ENCODE results near the gene REN.
A peak's percentile ranks its signal among the peaks of the same experiment; 100 is the strongest.

Gene REN

DNA sequence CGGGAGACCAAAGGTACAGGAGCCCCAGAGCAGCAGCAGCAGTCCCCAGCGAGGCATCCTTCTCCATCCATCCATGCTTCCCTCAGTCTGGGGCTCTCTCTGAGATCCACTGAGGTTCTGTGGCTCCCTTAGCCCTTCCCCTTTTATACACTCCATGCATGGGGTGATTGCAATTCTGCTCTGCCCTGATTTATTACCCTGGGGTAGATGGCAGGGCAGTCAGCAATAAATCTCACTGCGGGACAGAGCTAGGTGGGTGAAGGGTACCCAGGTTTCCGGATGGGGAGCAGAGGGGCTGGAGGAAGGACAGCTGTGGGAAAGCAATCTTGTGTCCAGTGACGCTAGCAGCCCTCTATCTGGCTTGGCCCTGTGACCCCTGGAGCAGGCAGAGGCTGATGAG, at the start of gene REN:
REN (minus strand) TSS at position 119 of the 400 bp plus-strand sequence; CDS start at position 75, 44 bp downstream.
- no peak for DNase-seq (ENCODE audit: low spot score)

DNA sequence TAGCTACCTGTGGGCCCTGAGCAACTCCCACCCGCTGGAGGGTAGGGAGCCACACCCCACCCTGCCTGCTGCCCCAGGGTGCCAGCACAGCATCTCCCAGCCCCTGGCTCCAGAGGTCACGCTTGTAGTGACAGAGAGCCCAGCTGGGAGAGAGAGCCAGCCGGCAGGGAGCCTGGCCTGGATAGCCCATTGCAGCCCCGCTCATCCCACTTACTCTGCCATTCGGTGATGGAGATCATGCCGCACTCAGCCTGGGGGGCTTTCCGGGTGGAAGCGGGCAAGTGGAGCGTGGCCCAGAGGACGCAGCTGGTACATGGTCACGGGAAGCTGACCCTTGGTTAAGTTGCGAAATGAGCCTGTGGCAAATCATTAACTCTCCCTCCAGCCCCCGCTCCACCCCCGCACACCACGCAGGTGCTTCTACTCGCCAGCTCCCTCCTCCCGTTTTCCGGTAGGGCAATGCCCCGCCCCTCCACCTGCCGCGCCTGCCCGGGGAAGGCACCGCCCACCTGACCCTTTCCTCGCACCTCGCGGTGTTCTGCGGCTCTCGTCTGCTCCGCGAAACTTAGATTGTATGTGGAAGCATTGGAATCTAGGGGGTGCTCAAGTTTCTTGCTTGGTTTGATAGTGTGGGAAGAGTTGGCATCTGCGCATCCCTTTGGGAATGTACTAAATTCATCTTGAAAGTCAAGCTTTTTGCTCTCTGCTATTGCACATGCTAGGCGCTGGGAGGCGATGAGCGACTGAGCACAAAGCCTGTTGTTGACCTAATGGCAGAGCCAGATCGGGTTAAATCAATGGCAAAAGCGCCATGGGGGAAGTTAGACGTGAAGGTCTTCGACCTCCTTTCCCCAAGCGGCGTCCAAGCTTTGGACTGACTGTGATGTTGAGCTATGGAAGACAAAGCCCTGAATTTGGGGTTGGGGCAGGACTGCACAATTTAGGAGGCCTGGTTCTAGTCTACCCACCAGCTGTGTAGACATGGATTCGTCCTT, 47.8 kb upstream of the REN start, which contains the start of gene GOLT1A:
GOLT1A (minus strand) TSS at position 321 of the 995 bp plus-strand sequence; CDS start at position 239, 82 bp downstream.
- peak; percentile 72 for DNase-seq (ENCODE audit: low spot score)

DNA sequence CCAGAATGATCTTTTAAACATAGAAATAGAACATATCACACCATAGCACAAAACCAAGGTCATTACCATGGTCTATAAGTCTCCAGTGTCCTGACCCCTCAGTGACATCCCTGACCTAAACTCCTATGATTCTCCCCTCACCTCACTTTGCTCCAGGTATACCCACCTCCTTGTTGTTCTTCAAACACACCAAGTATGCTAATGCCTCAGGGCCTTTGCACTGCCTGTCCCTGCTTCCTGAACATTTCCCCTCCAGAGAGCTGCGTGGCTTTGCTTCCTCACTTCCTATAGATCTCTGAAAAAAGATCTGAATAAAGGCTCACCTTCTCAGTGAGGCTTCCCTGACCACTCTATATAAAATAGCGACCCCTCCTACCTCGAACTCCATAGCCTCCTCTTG, 46.6 kb upstream of the REN start:
- no peak for DNase-seq (ENCODE audit: low spot score)

DNA sequence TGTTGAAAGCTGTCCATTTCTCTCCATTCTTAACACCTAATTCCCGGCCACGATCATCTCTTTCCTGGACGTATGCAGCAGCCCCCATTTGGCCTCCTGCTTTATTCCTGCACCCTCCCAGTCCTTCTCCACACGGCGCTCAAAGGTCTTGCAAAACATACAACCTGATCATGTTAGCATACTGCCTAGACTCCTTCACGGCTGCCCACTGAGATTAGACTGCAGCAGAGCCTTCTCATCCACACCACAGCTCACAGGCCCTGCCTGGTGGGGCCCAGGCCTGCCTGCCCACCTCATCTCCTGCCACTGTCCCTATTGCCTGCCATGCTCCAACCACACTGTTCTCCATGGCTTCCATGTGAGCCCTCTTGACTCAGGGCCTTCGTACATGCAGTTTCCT, 44.9 kb upstream of the REN start:
- DNase-seq (ENCODE audit: low spot score), result no peak

DNA sequence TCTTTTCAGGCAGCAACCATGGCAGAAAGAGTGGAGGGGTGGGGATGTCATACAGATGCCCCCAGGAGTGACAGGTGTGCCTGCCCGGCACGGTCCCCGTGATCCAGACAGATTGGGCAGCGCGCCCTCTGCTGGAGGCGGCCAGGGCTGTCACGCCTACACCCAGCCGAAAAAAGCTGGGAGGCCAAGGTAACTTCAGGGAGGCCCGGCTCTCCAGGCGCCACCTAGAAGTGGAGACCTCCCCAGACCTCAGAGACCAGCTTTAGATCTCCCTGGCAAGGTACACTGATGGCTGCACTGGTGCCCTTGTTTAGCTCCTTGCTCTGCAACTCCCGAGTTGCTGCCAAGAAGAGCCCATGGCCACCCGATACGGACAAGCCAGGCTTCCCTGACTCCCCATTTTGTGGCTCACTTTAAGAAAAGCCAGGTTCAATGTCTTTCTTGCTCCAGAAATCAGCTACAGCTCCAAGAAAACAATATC, 41.0 kb upstream of the REN start:
- DNase-seq (ENCODE audit: low spot score), result peak; percentile 76

DNA sequence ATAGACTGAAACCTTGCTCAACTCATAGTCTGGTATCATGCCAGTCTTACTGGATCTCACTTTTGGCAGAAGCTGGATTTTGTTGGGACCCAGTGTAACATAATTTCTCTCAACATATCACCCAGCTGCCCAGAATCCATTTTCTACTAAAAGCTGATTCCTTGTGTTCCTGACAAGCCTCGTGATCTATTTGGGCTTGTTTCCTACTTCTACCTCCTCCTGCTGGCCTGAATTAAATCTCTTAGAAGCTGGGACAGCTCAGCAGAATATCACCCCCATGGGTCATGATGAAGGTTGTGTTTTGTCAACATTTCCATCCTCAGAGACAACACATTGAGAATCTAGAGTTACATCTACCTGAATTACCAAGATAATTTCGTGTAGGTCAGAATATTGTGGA, 40.0 kb upstream of the REN start:
- DNase-seq (ENCODE audit: low spot score), result peak; percentile 37

DNA sequence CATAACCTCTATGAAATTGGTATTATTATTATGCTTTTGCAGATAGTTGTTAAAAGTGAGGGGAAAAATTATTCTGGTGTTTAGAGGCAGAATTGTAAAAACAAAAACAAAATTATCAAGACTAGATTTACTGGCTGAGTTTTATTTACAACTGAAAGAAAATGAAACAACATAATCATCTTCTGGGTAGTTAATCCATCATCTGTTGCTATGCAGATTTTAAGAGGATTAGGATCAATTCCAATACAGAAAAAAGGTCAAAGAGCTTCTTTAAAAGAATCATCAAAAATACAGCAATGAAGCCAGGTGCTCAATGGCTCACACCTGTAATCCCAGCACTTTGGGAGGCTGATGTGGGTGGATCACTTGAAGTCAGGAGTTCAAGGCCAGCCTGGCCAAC, 39.3 kb upstream of the REN start:
- no peak for DNase-seq (ENCODE audit: low spot score)

DNA sequence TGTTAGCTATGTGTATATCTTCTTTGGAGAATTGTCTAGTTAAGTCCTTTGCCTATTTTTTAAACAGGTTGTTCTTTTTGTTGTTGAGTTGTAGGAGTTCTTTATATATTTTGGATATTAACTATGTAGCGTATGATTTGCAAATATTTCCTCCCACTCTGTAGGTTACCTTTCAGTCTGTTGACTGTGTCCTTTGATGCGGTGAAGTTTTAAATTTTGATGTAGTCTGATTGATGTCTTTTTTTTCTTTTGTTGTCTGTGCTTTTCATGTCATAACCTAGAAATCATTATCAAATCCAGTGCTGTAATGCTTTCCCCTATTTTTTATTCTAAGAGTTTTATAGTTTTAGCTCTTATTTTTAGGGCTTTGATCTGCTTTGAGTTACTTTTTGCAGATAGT, 38.8 kb upstream of the REN start:
- DNase-seq (ENCODE audit: low spot score), result no peak

DNA sequence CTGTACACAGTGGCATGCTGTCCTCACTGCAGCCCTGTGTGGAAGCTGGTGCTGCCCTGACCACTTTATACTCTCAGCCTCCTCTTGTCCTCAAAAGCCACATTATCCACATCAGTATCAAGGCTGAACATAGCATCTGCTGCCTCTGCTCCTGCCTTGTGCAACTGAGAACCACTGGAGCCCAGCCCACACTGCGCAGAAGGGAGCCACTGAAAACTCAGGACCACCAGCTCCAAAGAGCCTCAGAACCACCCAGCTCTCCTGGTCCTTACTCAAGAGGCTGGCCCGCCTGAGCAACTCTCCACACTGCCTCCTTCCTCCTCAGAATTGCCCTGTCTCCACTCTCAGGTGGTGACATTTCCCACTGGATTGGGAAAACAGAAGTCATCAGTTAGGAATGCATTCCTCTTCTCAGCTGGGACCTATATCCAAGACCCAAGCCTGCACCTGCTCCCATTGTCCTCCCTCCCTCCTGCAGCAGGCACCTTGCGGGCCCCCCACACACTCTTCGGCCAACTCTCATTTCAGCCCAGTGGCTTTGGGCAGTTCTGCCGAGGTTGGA, 37.1 kb upstream of the REN start:
- DNase-seq (ENCODE audit: low spot score), result no peak

DNA sequence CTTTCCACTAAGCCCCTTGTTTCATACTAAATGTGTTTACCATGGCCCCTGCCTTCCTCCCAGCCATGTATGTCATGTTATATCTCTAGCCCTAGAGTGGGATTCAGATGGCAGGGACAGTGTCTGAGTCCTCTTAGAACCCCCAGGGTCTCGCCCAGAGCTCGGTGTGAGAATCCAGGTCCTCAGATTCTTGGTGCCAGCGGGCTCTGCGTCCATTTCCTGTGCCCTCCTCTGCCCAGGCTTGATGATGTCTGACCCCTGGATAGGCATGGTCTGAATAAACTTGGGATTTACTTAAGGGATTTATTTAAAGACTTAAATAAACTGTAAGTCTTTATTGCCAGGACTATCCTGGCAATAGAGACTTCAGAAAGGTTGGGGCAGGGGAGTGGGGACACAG, 36.3 kb upstream of the REN start:
- no peak for DNase-seq (ENCODE audit: low spot score)

DNA sequence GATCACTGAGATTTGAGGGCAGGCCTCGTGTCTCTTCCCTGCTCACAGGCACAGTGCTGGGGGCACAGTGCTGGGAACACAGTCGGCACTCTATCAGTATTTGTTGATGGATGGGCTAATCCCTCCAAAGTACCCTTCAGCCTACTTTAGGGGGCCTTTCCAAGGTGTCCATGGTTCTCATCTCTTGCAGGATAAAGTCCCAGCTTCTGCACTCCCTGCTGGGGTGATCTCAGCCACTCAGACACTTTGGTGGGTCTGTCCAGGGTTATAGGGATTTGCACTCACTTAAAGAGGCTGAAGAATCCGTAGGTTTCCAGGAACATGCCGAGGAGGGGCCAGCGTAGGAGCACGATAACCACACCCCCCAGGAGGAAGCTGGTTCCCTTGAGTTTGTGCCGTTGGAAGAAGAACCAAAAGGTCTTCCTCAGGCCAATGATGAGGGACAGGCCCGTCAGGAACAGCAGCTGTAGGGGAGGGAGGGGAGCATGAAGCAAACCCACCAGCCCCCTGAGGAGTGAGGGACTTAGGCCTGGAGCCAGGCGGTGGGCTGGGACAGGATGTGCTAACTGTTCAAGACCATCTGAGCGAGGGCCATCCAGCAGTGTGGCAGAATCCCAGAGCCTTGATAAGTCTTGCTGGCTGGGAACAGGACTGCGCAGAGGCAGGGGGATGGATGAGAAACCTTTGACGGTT, 35.4 kb upstream of the REN start:
- DNase-seq (ENCODE audit: low spot score), result no peak

DNA sequence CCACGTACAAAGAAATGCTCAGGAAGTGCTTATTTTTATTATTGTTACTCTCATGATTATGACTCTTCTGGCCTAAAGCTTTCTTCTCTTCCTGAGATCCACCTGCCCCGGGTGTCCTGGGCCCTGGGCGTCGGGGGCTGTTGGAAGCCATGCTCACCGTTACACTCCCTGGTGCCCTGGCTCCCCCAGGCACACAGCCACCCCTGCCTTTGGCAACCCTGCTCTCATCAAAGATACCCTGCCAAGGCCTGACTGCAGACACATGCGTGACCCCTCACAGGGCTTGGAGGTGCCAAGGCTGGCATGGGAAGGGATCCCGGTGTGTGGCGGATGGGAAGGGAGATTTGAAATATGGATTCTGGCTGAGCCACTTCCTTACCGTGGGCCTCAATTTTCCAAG, 33.4 kb upstream of the REN start:
- DNase-seq (ENCODE audit: low spot score), result no peak

DNA sequence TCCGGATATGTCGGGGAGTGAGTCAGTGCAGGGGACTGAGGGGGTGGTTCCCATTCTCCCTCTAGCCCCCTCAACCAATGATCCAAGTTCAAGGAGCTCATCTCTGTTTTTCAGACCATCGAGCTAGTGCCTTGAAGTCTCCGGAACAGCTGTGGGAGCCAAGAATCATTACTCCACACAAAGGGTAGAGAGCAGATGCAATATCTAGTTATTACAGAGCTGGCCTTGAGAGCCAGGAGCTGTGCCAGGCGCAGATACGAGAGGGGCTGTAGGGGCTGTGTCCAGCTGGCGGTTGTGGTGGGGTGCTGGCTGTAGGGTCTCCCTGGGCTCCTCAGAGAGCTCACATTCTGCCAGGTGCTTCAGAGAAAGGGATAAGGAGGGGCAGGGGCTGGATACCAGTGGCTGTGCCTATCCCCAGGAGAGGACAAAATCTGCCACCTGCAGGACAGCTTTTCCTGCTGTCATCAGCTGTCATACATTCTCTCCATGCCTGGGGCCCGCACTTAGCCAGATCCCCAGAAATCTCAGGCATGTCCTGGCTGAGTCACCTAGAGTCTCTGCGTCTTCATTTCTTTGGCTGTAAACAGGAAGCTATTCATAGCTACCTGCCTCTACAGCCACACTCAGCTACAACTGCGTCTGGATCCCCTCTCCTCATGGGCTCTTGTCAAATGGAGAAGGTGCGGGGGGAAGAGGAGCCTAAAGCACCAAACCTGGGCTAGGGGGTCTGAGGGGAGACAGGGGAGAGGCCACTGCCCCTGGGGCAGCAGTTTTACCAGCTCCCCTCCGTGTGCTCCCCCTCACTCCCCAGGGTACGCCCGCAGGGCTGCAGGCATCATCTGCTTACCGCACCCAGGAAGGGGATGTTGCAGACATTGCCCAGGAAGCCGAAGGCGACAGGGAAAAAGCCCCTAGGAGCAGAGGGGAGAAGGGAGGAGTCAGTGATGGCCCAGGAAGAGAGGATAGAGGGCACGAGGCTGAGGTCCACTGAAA, 32.5 kb upstream of the REN start:
- DNase-seq (ENCODE audit: low spot score), result peak; percentile 78

DNA sequence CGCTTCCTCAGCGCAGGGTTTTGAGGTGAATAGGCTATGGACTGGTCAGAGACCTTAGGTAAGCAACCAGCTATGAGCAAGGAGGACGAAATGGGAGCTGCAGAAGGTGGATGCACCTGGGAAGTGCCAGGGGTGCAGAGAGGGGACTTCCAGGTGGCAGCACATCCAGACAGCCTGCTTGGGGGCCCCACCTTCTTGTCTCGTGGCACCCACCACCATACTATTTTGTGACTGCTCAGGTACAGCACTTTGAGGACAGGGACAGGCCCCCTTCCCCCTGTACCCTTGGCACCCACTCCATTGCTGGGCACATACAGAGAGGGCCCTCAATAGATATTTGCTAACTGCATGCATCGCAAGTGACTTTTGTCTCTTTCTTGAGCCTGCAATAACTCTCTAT, 30.9 kb upstream of the REN start:
- DNase-seq (ENCODE audit: low spot score), result no peak

DNA sequence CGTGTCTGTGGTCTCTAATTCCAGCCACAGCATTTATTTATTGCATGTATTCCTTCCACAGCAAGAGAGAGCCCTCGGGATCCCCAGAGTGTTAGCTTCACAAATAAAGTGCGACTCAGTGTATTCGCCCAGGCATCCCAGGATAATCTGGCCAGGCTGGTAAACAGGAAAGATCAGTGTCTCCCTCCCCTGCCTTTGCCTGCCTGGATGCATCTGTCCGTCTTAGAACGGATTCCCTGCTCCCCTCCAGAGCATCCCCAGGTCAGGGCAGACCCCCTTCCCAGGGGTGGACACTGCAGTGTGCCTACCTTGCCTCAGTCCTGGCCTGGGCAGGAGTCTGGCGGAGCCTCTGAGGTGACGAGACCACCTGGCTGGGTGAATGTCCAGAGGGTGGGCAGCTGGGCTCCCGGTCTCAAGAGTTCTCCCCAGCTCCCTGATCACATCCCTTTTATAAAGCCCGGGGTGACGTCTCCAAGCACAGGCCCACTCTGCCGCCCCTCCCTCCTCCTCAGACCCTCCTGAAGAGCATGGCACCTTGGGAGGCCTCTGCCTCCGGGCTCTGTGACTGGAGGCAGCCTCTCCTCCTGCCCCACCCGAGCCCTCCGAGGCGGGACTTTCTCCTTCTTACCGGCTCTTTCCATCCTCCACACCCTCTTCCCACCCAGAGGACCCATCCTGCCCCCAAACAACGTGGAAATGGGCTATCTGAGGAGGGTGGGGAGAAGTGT, 30.1 kb upstream of the REN start, which contains the start of gene KISS1:
KISS1 (minus strand) TSS at position 424 of the 728 bp plus-strand sequence. CDS start 3,615 bp downstream, outside the sequence.
- DNase-seq (ENCODE audit: low spot score), result no peak

DNA sequence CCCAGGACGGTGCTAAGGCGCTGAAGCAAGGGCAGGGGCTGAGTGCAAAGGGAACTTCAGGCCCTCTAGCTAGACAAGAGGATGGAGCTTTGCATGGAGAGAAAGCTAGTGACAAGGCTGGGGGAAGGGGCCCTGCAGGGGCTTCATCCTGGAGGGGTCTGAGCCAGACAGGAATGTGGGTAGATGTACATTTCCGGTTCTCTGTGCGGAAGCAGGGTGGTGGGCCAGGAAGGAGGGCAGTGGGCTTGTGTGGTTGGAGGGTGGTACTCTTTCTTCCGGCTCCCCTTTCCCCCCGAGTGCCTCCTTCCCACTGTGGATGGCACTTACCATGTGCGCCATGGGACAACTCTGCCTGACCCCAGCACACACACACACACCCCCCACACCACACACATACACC, 28.6 kb upstream of the REN start:
- DNase-seq (ENCODE audit: low spot score), result no peak

DNA sequence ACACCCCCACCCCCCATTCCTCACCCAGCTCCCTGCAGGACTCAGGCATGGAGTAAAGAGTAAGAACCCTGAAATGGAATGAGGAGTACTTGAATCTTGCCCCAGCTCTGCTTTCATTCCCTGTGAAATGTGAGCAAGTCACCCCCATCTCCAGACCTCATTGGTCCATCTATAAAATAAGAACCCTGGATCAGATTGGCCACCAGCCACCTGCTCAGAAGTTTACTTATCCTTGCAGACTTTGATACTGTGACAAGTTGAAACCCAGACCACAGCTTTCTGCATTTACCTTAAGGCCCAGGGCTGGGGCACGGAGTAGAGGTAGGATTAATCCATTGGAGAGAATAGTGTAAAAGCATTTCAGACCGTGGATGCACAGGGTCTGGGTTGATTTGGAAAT, 27.9 kb upstream of the REN start:
- DNase-seq (ENCODE audit: low spot score), result no peak

DNA sequence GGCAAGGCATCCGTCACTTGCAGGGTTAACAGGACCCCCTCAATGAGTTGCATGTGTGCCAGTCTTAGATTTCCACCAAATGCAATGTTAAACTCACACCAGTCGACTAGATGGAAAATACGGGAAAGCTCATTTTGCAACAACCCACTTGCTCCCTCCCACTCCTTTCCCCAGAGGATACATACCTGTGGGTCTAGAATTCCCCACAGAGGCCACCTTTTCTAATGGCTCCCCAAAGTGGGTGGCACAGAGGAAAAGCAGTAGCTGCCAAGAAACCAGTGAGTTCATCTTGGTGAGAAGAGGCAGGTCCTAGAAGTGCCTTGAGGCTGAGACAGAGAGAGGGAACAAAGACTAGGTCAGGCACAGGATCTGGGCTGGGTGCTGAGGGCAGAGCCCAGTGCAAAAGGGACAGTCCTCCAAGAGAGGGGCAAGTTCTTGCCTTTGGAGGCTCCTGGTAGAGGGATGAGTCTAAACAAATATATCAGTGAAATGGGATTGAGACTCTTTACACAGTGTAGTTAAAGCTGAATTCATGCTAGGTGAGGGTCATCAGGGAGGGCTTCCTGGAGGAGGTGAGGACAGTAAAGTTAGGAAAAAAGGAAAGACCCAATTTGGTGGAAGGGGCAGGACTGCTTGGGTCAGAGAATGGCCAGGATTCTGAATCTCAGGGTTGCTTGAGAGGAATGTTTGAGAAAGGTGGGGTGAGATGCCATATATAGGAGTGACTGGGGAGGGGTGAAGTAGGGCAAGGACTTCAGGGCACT, 26.6 kb upstream of the REN start:
- no peak for DNase-seq (ENCODE audit: low spot score)

DNA sequence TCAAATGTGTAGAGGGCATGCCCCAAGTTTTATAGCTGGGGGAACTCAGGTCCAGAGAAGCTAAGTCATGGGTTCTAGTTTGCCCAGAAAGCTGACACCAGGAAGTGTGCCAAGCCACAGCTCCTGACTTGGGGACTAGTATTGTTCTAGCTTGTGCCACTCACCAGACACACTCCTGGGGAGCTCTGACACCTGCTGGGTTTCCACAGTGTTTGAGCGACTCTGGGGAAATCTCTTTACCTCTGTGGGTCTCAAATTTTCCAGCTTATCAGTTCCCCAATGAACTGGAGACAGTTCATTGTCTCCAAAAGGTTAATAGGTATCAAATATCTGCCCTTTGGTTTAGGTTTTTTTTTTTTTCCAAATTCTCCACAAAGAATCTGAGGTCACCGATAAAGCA, 25.9 kb upstream of the REN start:
- DNase-seq (ENCODE audit: low spot score), result no peak

DNA sequence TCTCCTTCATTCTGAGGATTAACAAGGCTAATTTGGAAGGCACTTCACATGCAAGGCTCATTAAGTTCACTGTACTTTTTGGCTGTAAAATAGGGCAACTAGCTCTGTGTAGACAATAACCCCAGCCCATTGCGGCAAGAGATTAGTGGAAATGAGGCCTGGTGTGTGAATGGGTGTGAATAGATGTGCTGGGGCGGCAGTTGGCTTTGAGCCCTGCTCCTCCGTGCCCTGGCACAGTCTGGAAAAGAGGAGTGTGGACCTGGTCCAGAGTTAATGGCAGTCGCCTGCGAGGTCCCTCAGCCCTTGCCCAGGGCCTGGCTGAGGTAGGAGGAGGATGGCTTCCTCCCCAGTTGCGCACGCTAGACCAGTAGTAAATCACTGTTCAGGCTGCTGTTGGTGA, 25.3 kb upstream of the REN start:
- DNase-seq (ENCODE audit: low spot score), result no peak

All from AG08395 (cell line).